Measurements from ENCODE around the gene TUBB2B.
A peak's percentile ranks its signal among the peaks of the same experiment; 100 is the strongest.
"Not testable (repeated sequence)": the region's sequence is repeated elsewhere in the genome, so short reads cannot be mapped to it uniquely, and the experiment has no call there.

Gene TUBB2B

GRCh38 chr6:3209114-3210023 is 18.1 kb downstream of the TUBB2B start:
- DNase-seq, result peak; percentile 87

- no peak for DNase-seq
These were observed 18.7 kb downstream of the TUBB2B start for GRCh38 chr6:3208775-3209113.

- DNase-seq, result no peak
These were observed 19.2 kb downstream of the TUBB2B start for GRCh38 chr6:3208098-3208774.

GRCh38 chr6:3206339-3207015 is 21.0 kb downstream of the TUBB2B start:
- no peak for DNase-seq

GRCh38 chr6:3205913-3206312 is 21.5 kb downstream of the TUBB2B start:
- no peak for DNase-seq

GRCh38 chr6:3204921-3205320 is 22.5 kb downstream of the TUBB2B start:
- DNase-seq, result no peak

- DNase-seq, result no peak
These were observed 24.3 kb downstream of the TUBB2B start for GRCh38 chr6:3202999-3203696.

GRCh38 chr6:3201388-3201787 is 26.1 kb downstream of the TUBB2B start:
- DNase-seq, result no peak

- no peak for DNase-seq
These were observed 26.8 kb downstream of the TUBB2B start for GRCh38 chr6:3200682-3201081.

- DNase-seq, result no peak
These were observed 28.1 kb downstream of the TUBB2B start for GRCh38 chr6:3199382-3199781.

- DNase-seq, result not testable (repeated sequence)
These were observed 29.7 kb downstream of the TUBB2B start for GRCh38 chr6:3197734-3198133.

GRCh38 chr6:3196770-3197169 is 30.7 kb downstream of the TUBB2B start:
- no peak for DNase-seq

GRCh38 chr6:3195695-3196497 is 31.6 kb downstream of the TUBB2B start:
- peak; percentile 91 for DNase-seq

- no peak for DNase-seq
These were observed 32.1 kb downstream of the TUBB2B start for GRCh38 chr6:3195420-3195694.

GRCh38 chr6:3194535-3195419 is 32.7 kb downstream of the TUBB2B start:
- DNase-seq, result peak; percentile 80

- DNase-seq, result no peak
These were observed 34.2 kb downstream of the TUBB2B start for GRCh38 chr6:3193102-3193849.

- no peak for DNase-seq
These were observed 36.7 kb downstream of the TUBB2B start for GRCh38 chr6:3190779-3191178.

- no peak for DNase-seq
These were observed 37.4 kb downstream of the TUBB2B start for GRCh38 chr6:3190056-3190455.

GRCh38 chr6:3189192-3189591 is 38.3 kb downstream of the TUBB2B start:
- DNase-seq, result not testable (repeated sequence)

- no peak for DNase-seq
These were observed 39.2 kb downstream of the TUBB2B start for GRCh38 chr6:3188262-3188661.

GRCh38 chr6:3186974-3187382 is 40.5 kb downstream of the TUBB2B start:
- no peak for DNase-seq
